Activated CD8-positive, alpha-beta T cell treated with anti-CD3 and anti-CD28 coated beads for 36 hours (primary cell): Measurements from ENCODE around the gene GNAS. TPM values are rescaled to one million over a fixed set of nuclear protein-coding genes. Genes with fewer than 3 reads are reported as not detected.
A peak's percentile ranks its signal among the peaks of the same experiment; 100 is the strongest.

ENCODE experiments used
- ATAC-seq: fragments of 200-7000 bp; cut with Tn5 transposase; one replicate; pipeline ENCODE4 v1.10.0; 2021; ENCODE audit warnings: mild to moderate bottlenecking, moderate library complexity
- CTCF ChIA-PET: fragments of 350-600 bp; sonication (Branson Sonifier 250); formaldehyde crosslinking; loops from one replicate; lab custom pipeline; 2021; ENCODE audit warnings: antibody characterized with exemption; lab: Charles Lee
- POLR2A ChIA-PET: fragments of 350-600 bp; sonication (Branson Sonifier 250); formaldehyde crosslinking; loops from one replicate; lab custom pipeline; 2021; ENCODE audit warnings: antibody characterized with exemption; lab: Charles Lee
- DNase-seq: peaks from one replicate; pipeline ENCODE4 v3.0.0-alpha.2; 2020
- H3K27ac Mint-ChIP-seq: one replicate; pipeline ENCODE4 v1.8.0; 2021; ENCODE audit warnings: mild to moderate bottlenecking, mixed read lengths
- H3K27me3 Mint-ChIP-seq: one replicate; pipeline ENCODE4 v1.8.0; 2021; ENCODE audit warnings: mixed read lengths
- H3K36me3 Mint-ChIP-seq: one replicate; pipeline ENCODE4 v1.8.0; 2021; ENCODE audit warnings: low read depth, mixed read lengths
- H3K4me1 Mint-ChIP-seq: one replicate; pipeline ENCODE4 v1.8.0; 2021; ENCODE audit warnings: low read depth, mixed read lengths
- H3K4me3 Mint-ChIP-seq: one replicate; pipeline ENCODE4 v1.8.0; 2021; ENCODE audit warnings: mild to moderate bottlenecking, moderate library complexity, mixed read lengths
- H3K9me3 Mint-ChIP-seq: one replicate; pipeline ENCODE4 v1.8.0; 2021; ENCODE audit warnings: mixed read lengths
- CTCF ChIP-seq: fragments of 200-600 bp; IDR thresholded peaks from one replicate; pipeline ENCODE4 v1.8.0; 2022; ENCODE audit warnings: antibody characterized with exemption, mild to moderate bottlenecking
- intact Hi-C: fragments of 100-400 bp; cut with micrococcal nuclease; formaldehyde crosslinking; loops from one replicate; pipeline ENCODE4 v1.10.0; 2022
- total RNA-seq, 2 experiments: library from RNA; stranded (reverse); gene quantifications; one replicate each; pipeline ENCODE4 v1.2.3, GENCODE V29; 2021

GNAS gene
- total RNA-seq, result 100 to 1,000 TPM; 703 to 723 TPM

- Mint-ChIP-seq H3K4me3 (peak within 1 kb of the TSS; percentile 85), H3K36me3 (no peaks in the 10 kb centered on the region), H3K9me3 (no peaks in the 10 kb centered on the region), H3K4me1 (peaks cover 24% of the 10 kb centered on the region), H3K27ac (no peak within 1 kb of the TSS), H3K27me3 (peaks cover 49% of the 10 kb centered on the region)
- intact Hi-C loops, result no loop called here
- DNase-seq, result peak; percentile 69
- CTCF ChIA-PET, result interaction anchor here (1.1 to 2.2 kb wide), 7 partner anchors 9 to 371 kb away, joined by 3 to 7 read pairs (median 4); no protein-coding TSS in a partner anchor
- ATAC-seq, result peak; percentile 32
- POLR2A ChIA-PET, result interaction anchor here (1.7 kb wide), 1 partner anchor 201 kb away, joined by 7 read pairs; the partner anchor contains the start of gene STX16
- peak; percentile 53 for TF ChIP-seq CTCF
Observed at GRCh38 chr20:58852543-58853271, at the start of gene GNAS. Gene GNAS, plus strand, starts transcription at chr20:58852716.

- Mint-ChIP-seq H3K9me3 (no peaks in the 10 kb centered on the region), H3K4me1 (no peaks in the 10 kb centered on the region), H3K27me3 (peaks cover 34% of the 10 kb centered on the region), H3K4me3 (no peak overlapping the region), H3K27ac (no peak overlapping the region), H3K36me3 (no peaks in the 10 kb centered on the region)
- TF ChIP-seq CTCF, result no peak
- CTCF ChIA-PET, result no interaction called here
- intact Hi-C loops, result no loop called here
- no peak for DNase-seq
- POLR2A ChIA-PET, result no interaction called here
- no peak for ATAC-seq
Observed at GRCh38 chr20:58803533-58803932, 49.0 kb upstream of the GNAS start.

- DNase-seq (no peak), ATAC-seq (no peak)
- Mint-ChIP-seq H3K9me3 (no peaks in the 10 kb centered on the region), H3K4me1 (peaks cover 17% of the 10 kb centered on the region), H3K27me3 (peaks cover 37% of the 10 kb centered on the region), H3K27ac (no peak overlapping the region), H3K4me3 (no peak overlapping the region), H3K36me3 (no peaks in the 10 kb centered on the region)
- ChIA-PET POLR2A (no interaction called here), CTCF (no interaction called here)
- intact Hi-C loops, result no loop called here
- no peak for TF ChIP-seq CTCF
Observed at GRCh38 chr20:58807801-58808200, 44.7 kb upstream of the GNAS start.

GRCh38 chr20:58808271-58809046 is 44.1 kb upstream of the GNAS start:
- no peaks in the 10 kb centered on the region for H3K36me3 Mint-ChIP-seq
- ATAC-seq (no peak), DNase-seq (no peak)
- intact Hi-C loops, result no loop called here
- peaks cover 43% of the 10 kb centered on the region for H3K27me3 Mint-ChIP-seq
- no peak overlapping the region for H3K4me3 Mint-ChIP-seq
- H3K4me1 Mint-ChIP-seq, result peaks cover 17% of the 10 kb centered on the region
- H3K9me3 Mint-ChIP-seq, result no peaks in the 10 kb centered on the region
- ChIA-PET CTCF (no interaction called here), POLR2A (no interaction called here)
- TF ChIP-seq CTCF, result no peak
- H3K27ac Mint-ChIP-seq, result no peak overlapping the region
